Raji (cell line): ENCODE results near the gene TRIP6.
A peak's percentile ranks its signal among the peaks of the same experiment; 100 is the strongest.

Experiments
- POLR2A ChIP-seq: IDR thresholded peaks from 2 replicates; pipeline ENCODE4 v1.6.1; 2011; ENCODE audit warnings: low read depth, low read length, control low read depth; ENCODE audit not compliant: insufficient read depth

TRIP6 gene

GRCh38 chr7:100888988-100889750, 22.0 kb downstream of the TRIP6 start, which contains the start of gene UFSP1:
Gene UFSP1 (minus strand): TSS chr7:100889715. CDS start chr7:100889271, 444 bp downstream.
- TF ChIP-seq POLR2A = peak; percentile 79

- no peak for TF ChIP-seq POLR2A
Measured at GRCh38 chr7:100890653-100891567, 23.7 kb downstream of the TRIP6 start.

DNA sequence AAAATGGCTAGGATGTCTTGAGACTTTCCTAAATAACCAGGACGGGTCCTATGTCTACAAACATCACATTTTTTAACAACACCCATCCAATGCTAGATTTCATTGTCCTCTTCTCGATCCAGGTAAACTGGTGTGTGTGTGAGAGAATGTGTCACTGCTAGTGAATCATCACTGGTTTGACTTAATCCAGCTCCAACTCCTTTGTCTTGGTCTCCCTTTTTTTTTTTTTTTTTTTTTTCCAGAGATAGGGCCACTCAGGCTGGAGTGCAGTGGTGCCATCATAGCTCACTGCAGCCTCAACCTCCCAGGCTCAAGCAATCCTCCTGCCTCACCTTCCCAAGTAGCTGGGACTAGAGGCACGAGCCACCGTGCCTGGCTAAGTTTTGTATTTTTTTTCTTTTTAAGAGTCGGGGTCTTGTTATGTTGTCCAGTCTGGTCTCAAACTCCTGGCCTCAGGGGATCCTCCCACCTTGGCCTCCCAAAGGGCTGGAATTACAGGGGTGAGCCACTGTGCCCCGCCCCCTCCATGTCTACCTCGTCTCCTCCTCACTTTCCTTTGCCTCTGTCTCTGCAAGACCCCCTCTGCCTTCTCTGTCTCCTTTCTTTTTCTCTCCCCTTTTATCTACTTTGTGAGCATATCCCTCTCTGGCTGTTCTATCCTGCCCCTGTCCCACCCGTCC, 24.5 kb downstream of the TRIP6 start:
- TF ChIP-seq POLR2A = no peak

- TF ChIP-seq POLR2A = no peak
Measured at GRCh38 chr7:100892364-100893317, 25.5 kb downstream of the TRIP6 start.

DNA sequence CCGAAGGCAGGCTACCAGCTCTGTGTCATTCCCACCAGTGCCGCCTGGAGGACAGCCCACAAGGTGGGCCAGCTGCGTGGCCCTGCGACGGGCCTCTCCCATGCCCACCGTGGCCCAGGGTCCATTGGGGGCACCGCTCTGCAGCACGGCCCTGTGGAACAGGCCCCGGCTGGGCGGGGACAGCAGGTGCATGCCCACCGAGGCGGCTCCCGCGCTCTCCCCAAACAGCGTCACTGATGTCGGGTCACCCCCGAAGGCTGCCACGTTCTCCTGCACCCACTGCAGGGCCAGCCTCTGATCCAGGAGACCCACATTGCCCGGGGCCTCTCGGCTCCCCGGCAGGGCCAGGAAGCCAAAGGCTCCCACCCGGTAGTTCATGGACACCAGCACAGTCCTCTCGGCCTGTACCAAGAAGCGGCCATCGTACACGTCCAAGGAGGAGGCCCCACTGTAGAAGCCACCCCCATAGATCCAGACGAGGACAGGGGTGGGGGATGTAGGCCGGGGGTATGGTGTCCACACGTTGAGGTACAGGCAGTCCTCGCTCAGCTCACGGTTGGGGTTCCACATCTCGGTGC, 26.2 kb downstream of the TRIP6 start:
- TF ChIP-seq POLR2A = no peak

- no peak for TF ChIP-seq POLR2A
Measured at GRCh38 chr7:100893910-100894721, 26.9 kb downstream of the TRIP6 start.

DNA sequence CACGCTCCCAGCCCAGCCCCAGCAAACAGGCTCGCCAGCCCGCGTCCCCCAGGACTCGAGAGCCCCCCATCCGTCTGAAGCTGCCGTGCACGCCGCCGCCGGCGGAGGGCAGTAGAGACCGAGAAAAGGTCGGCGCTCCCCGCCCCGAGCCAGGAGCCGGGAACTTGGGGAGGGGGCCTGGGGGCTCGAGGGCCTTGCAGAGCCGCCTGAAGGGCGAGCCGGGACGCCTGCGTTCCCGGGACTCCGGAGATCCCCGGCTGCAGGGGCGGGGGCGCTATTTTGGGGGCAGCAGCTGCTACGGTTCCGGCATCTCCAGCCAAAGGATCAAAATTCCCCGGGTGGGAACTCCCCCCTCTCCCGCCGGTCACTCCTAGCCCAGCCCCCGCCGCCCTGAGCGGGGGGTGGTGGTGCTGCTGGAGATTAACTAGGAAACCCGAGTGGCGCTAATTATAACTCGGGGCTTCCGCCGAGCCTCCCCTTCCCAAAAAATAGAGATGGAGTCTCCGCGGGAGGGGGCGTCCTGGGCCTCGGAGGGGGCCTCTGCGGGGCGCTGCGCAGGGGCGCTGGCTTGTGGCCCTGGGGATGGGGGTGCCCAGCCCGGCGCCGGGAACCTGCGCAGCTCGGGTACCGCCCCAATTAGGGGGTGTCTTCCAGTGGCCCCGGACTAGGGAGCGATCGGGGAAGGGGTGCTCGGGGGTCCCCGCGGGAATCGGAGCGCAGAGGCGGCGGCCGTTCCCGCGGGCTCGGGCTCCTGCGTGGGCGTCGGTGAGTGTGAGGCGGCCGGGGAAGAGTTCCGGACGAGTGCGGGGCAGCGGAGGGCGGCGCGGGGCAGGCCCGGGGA, 27.9 kb downstream of the TRIP6 start:
- TF ChIP-seq POLR2A = no peak

DNA sequence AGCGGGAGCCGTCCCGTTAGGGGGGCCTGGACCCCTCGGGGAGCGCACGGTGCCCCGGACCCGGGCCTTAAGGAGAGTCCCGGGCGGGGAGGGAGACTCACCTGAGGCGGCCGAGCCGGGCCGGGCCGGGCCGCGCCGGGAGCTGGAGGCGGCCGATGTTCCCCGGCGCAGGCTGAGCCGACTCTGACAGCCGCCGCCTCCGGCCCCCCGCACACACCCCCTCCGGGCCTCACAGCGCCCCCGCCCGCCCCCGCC, 28.4 kb downstream of the TRIP6 start, which contains the start of gene ACHE:
TSS of gene ACHE (minus strand) at position 188 of the 255 bp plus-strand sequence. CDS start 1,656 bp downstream, outside the sequence.
- no peak for TF ChIP-seq POLR2A

DNA sequence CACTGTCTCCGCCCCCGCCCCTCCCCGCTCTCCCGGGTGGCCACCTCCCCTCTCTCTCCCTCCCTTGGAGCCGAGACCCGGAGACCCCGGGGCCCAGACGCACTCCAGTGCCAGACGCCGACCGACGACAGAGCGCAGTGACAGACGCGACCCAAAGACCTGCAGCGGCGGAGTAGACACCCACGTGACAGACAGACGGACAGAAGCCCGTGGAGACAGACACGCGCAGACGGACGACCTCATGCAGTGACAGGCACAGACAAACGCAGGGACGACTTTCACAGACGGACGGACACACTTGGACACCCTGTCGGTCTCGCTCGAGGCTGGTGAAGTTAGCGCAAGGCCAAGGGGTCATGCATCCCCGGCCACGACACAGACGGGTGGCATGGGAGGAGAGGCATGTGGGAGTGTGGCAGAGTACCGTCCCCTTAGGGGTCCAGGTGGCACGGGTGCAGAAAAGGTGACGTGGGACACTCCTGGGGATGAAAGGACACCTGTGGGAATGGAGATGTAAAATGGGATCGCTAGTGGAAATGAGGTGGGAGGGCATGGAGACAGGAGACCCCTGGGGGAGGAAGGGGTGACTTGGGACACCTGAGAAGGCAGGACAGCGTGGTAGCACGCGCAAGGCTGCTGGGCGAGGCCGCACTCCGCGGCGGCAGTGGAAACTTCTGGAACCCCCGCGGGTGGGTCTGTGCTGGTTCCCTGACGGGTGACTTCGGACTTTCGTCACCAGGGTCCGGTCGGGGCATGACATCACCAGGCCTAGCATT, 29.0 kb downstream of the TRIP6 start:
- no peak for TF ChIP-seq POLR2A

DNA sequence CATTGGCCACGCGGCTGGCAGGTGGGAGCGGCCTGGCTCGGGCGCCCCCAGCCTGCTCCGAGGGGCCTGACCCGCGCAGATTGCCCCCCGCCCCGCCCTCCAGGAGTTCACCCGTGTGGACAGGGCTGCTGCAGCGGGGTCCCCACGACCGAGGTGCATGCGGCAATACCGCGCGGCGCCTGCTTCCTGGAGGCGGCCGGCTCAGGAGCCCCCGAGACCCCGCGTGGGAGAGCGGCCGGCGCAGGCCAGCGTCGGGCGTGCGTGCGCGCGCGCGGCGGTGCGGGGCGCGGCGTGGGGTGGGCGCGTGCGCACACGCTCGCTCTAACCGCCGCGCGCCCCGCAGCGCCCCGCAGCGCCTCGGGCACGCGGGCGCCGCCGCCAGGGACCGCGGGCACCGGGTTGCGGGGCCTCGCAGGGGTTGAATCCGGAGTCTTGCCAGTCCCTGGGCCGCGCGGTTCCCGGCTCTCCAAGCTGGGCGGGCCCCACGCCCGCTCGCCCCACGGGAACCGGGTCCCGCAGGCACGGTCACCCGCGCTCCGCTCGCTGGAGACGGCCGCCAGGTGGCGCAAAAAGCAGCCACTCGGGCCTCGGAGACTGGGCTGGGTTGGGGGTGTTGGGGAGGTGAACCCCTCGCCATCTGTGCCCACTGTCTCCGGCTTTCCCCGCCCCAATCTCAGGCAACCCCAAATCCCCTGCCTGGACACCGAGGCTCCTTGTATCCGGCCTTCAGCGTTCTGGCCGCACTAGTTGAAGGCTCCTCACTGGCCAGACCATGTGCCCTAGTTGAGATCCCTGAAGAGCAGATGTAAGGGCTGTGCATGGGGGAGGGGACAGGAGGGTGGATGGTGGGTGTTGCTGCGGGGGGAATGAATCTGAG, 29.8 kb downstream of the TRIP6 start:
- no peak for TF ChIP-seq POLR2A
